ENCODE measurements around the gene GRIN1. TPM values are rescaled to one million over a fixed set of nuclear protein-coding genes. Genes with fewer than 3 reads are reported as not detected.

Gene GRIN1
- total and polyA plus RNA-seq, 2 of the 13 experiments (the other 11 are each of a cell fraction or from before 2014, with no cell fraction given): 0.13 TPM; not detected in 1

- TF ChIP-seq ZNF503 (CRISPR knock-in tag; IDR thresholded peaks at IDR 0.05) (peak; percentile 40; the same call in 1 of the 2 replicates), ERF (CRISPR knock-in tag; IDR thresholded peaks at IDR 0.05) (peak; percentile 59), ZBTB40 (IDR thresholded peaks at IDR 0.05) (no peak), ZBTB40 (CRISPR knock-in tag; IDR thresholded peaks at IDR 0.05) (0 out of 2 replicates have a peak, but pooled peaks have one; percentile 12), NFE2L2 (IDR thresholded peaks at IDR 0.05; ENCODE audit: low read length) (no peak), TAF1 (CRISPR knock-in tag; IDR thresholded peaks at IDR 0.05) (peak; percentile 64), ZNF772 (CRISPR knock-in tag; IDR thresholded peaks at IDR 0.05) (peak; percentile 74), ZFP36L2 (CRISPR knock-in tag; IDR thresholded peaks at IDR 0.05) (no peak), ZIK1 (CRISPR knock-in tag; IDR thresholded peaks at IDR 0.05; ENCODE audit: borderline replicate concordance, low read depth) (peak; percentile 82), ZBTB34 (CRISPR knock-in tag; IDR thresholded peaks at IDR 0.05) (no peak), ADNP (CRISPR knock-in tag; IDR thresholded peaks at IDR 0.05) (no peak), ZNF879 (CRISPR knock-in tag; IDR thresholded peaks at IDR 0.05) (no peak), NCOA2 (CRISPR knock-in tag; IDR thresholded peaks at IDR 0.05) (no peak), E2F1 (CRISPR knock-in tag; IDR thresholded peaks at IDR 0.05) (no peak)
Observed at GRCh38 chr9:137217276-137218211, 78.6 kb downstream of the GRIN1 start (continued).

Data from HepG2 (cell line).